Raji (cell line): ENCODE measurements around the gene TCL1A.

Experiments used
- POLR2A ChIP-seq: IDR thresholded peaks from 2 replicates; pipeline ENCODE4 v1.6.1; 2011; ENCODE audit warnings: low read depth, low read length, control low read depth; ENCODE audit not compliant: insufficient read depth

The TCL1A gene

GRCh38 chr14:95712398-95712797 is 1.5 kb downstream of the TCL1A start:
- 0 out of 2 replicates have a peak, but pooled peaks have one; percentile 16 for TF ChIP-seq POLR2A

- 0 out of 2 replicates have a peak, but pooled peaks have one; percentile 8 for TF ChIP-seq POLR2A
Measured at GRCh38 chr14:95711476-95712176, 2.3 kb downstream of the TCL1A start.

- no peak for TF ChIP-seq POLR2A
Measured at GRCh38 chr14:95710106-95710505, 3.8 kb downstream of the TCL1A start.

- TF ChIP-seq POLR2A, result no peak
Measured at GRCh38 chr14:95707327-95707726, 6.6 kb downstream of the TCL1A start.

GRCh38 chr14:95705518-95705917 is 8.4 kb downstream of the TCL1A start:
- TF ChIP-seq POLR2A, result no peak

GRCh38 chr14:95703805-95704204 is 10.1 kb downstream of the TCL1A start:
- no peak for TF ChIP-seq POLR2A

GRCh38 chr14:95703341-95703740 is 10.6 kb downstream of the TCL1A start:
- TF ChIP-seq POLR2A, result no peak

- no peak for TF ChIP-seq POLR2A
Measured at GRCh38 chr14:95701846-95702221, 12.1 kb downstream of the TCL1A start.

GRCh38 chr14:95700221-95700976 is 13.5 kb downstream of the TCL1A start:
- TF ChIP-seq POLR2A, result no peak

GRCh38 chr14:95699412-95699811 is 14.5 kb downstream of the TCL1A start:
- TF ChIP-seq POLR2A, result no peak

GRCh38 chr14:95698287-95698686 is 15.6 kb downstream of the TCL1A start:
- no peak for TF ChIP-seq POLR2A

- peak; percentile 52; the same call in 1 of the 2 replicates for TF ChIP-seq POLR2A
Measured at GRCh38 chr14:95697764-95698163, 16.2 kb downstream of the TCL1A start.

- TF ChIP-seq POLR2A, result no peak
Measured at GRCh38 chr14:95696741-95697140, 17.2 kb downstream of the TCL1A start.

- no peak for TF ChIP-seq POLR2A
Measured at GRCh38 chr14:95695913-95696312, 18.0 kb downstream of the TCL1A start.

- TF ChIP-seq POLR2A, result no peak
Measured at GRCh38 chr14:95695051-95695450, 18.9 kb downstream of the TCL1A start.

GRCh38 chr14:95692109-95692508 is 21.8 kb downstream of the TCL1A start:
- no peak for TF ChIP-seq POLR2A
